ENCODE measurements around the gene CASK. TPM values are rescaled to one million over a fixed set of nuclear protein-coding genes. Genes with fewer than 3 reads are reported as not detected.

Gene CASK
- total and polyA plus RNA-seq, 2 of the 13 experiments (the other 11 are each of a cell fraction or from before 2014, with no cell fraction given) = 14.5 to 16.0 TPM

- TF ChIP-seq, protein P1, sequence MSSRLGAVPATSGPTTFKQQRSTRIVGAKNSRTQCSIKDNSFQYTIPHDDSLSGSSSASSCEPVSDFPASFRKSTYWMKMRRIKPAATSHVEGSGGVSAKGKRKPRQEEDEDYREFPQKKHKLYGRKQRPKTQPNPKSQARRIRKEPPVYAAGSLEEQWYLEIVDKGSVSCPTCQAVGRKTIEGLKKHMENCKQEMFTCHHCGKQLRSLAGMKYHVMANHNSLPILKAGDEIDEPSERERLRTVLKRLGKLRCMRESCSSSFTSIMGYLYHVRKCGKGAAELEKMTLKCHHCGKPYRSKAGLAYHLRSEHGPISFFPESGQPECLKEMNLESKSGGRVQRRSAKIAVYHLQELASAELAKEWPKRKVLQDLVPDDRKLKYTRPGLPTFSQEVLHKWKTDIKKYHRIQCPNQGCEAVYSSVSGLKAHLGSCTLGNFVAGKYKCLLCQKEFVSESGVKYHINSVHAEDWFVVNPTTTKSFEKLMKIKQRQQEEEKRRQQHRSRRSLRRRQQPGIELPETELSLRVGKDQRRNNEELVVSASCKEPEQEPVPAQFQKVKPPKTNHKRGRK (CRISPR knock-in tag; IDR thresholded peaks at IDR 0.05) = no peak
- TF ChIP-seq ISX (CRISPR knock-in tag; conservative IDR thresholded peaks at IDR 0.05) (no peak), ZNF580 (CRISPR knock-in tag; IDR thresholded peaks at IDR 0.05; ENCODE audit: borderline replicate concordance, low read depth) (no peak)
Observed at GRCh38 chrX:41796046-41796445, 127.3 kb downstream of the CASK start (continued).

GRCh38 chrX:41789374-41789773, 134.0 kb downstream of the CASK start:
- in situ Hi-C loops (cut with HindIII; ENCODE audit: extremely low pct_ligation_motif_present, low pct_unique_long_range_greater_than_20kb) = loop anchor here (25.0 kb wide), 1 partner anchor 898 kb away; no protein-coding TSS in a partner anchor
- POLR2A ChIA-PET = no interaction called here
- no peak for FAIRE-seq

More at GRCh38 chrX:41789374-41789773, 134.0 kb downstream of the CASK start:
- Histone ChIP-seq H3K27me3 (ENCODE audit: control insufficient read depth in 1 of 2, insufficient read depth in 2 of 2, low read length in 2 of 2) (no peaks in the 10 kb centered on the region), H3K9me3 (ENCODE audit: low read length) (no peaks in the 10 kb centered on the region), H2AFZ (ENCODE audit: low read length) (no peak overlapping the region), H3K9ac (ENCODE audit: insufficient read depth, low read depth, low read length) (no peak overlapping the region), H3K4me3 (replicated peaks in 1 of 3; ENCODE audit: insufficient read depth in 1 of 3, low read depth in 2 of 3, low read length in 3 of 3) (no peak overlapping the region), H4K20me1 (ENCODE audit: insufficient read depth, low read length) (no peaks in the 10 kb centered on the region), H3K79me2 (ENCODE audit: insufficient read depth, low read length) (no peaks in the 10 kb centered on the region), H3K4me2 (ENCODE audit: low read depth, low read length) (no peak overlapping the region), H3K4me1 (ENCODE audit: insufficient read depth, low read length) (no peaks in the 10 kb centered on the region), H3K27ac (ENCODE audit: extremely low read length, insufficient read depth, low read length) (no peak overlapping the region), H3K36me3 (replicated peaks in 1 of 2; ENCODE audit: control insufficient read depth in 1 of 2, insufficient read depth in 2 of 2, low read length in 2 of 2) (no peaks in the 10 kb centered on the region)
- intact Hi-C loops (cut with micrococcal nuclease; ENCODE audit: unreplicated experiment) = no loop called here
- ATAC-seq (no peak), DNase-seq (ENCODE audit: low spot score) (no peak)
- 98% methylated on average over 2 of the region's 2 CpGs for WGBS (ENCODE audit: low lambda C conversion rate)
- BruUV-seq (replicated peaks) = no TSS peak
- CTCF ChIA-PET (ENCODE audit: low intra/inter-chr PET ratio, low total read pairs) = no interaction called here
- TF ChIP-seq MAFK (conservative IDR thresholded peaks at IDR 0.05 in 1 of 2, IDR thresholded peaks at IDR 0.05 in 1 of 2; ENCODE audit: low read length in 2 of 2) (no peak), ZNF746 (CRISPR knock-in tag; IDR thresholded peaks at IDR 0.05) (no peak), TRIM24 (CRISPR knock-in tag; IDR thresholded peaks at IDR 0.05) (no peak), ZMAT3 (CRISPR knock-in tag; conservative IDR thresholded peaks at IDR 0.05) (no peak), ZBTB26 (CRISPR knock-in tag; IDR thresholded peaks at IDR 0.05; ENCODE audit: borderline replicate concordance) (no peak), NKX3-1 (CRISPR knock-in tag; IDR thresholded peaks at IDR 0.05) (no peak), NCOR1 (IDR thresholded peaks at IDR 0.05; ENCODE audit: borderline replicate concordance, low read length) (no peak), HHEX (CRISPR knock-in tag; IDR thresholded peaks at IDR 0.05) (no peak)

All from HepG2 (cell line).